CD8-positive, alpha-beta memory T cell (primary cell): Measurements from ENCODE around the gene STXBP2. TPM values are rescaled to one million over a fixed set of nuclear protein-coding genes. Genes with fewer than 3 reads are reported as not detected.

Source experiments
- CTCF ChIA-PET: fragments of 350-600 bp; sonication (Branson Sonifier 250); formaldehyde crosslinking; loops from one replicate; lab custom pipeline; 2021; ENCODE audit warnings: antibody characterized with exemption; lab: Charles Lee
- POLR2A ChIA-PET: fragments of 350-600 bp; sonication (Branson Sonifier 250); formaldehyde crosslinking; loops from one replicate; lab custom pipeline; 2021; ENCODE audit warnings: antibody characterized with exemption; lab: Charles Lee
- DNase-seq, 5 donors: peaks; one replicate each; pipeline versions ENCODE4 v3.0.0 to v3.0.0-alpha.2; 2020 to 2022; ENCODE audit warnings: mixed read lengths in 1 of 5
- H3K27ac ChIP-seq: one replicate; pipeline ENCODE4 v1.7.0; 2013; ENCODE audit warnings: low read depth, mild to moderate bottlenecking, low read length, moderate library complexity
- H3K27me3 ChIP-seq: 2 replicates; pipeline ENCODE4 v1.7.0; 2013; ENCODE audit warnings: low read length, mild to moderate bottlenecking; ENCODE audit not compliant: insufficient read depth, poor library complexity, severe bottlenecking
- H3K36me3 ChIP-seq: 2 replicates; pipeline ENCODE4 v1.7.0; 2013; ENCODE audit warnings: mild to moderate bottlenecking, low read length, moderate library complexity; ENCODE audit not compliant: insufficient read depth
- H3K4me1 ChIP-seq: 2 replicates; pipeline ENCODE4 v1.7.0; 2013; ENCODE audit warnings: mild to moderate bottlenecking, low read length, moderate library complexity; ENCODE audit not compliant: insufficient read depth
- H3K4me3 ChIP-seq: 2 replicates; pipeline ENCODE4 v1.7.0; 2013; ENCODE audit warnings: mild to moderate bottlenecking, low read length
- H3K9me3 ChIP-seq: 2 replicates; pipeline ENCODE4 v1.7.0; 2013; ENCODE audit warnings: mild to moderate bottlenecking, low read length
- H3K27ac Mint-ChIP-seq, 8 donors: one replicate each; pipeline ENCODE4 v1.8.0; 2020 to 2021; ENCODE audit warnings: mixed read lengths in 8 of 8, mild to moderate bottlenecking in 6 of 8, inconsistent platforms in 3 of 8, moderate library complexity in 3 of 8
- H3K27me3 Mint-ChIP-seq, 2 donors: one replicate each; pipeline ENCODE4 v1.8.0; 2020 to 2021; ENCODE audit warnings: mixed read lengths in 2 of 2, mild to moderate bottlenecking in 1 of 2, moderate library complexity in 1 of 2
- H3K36me3 Mint-ChIP-seq, 3 donors: one replicate each; pipeline ENCODE4 v1.8.0; 2020 to 2021; ENCODE audit warnings: mixed read lengths in 3 of 3, inconsistent platforms in 1 of 3, mild to moderate bottlenecking in 1 of 3
- H3K4me1 Mint-ChIP-seq, 3 donors: one replicate each; pipeline ENCODE4 v1.8.0; 2020 to 2021; ENCODE audit warnings: mixed read lengths in 3 of 3, inconsistent platforms in 1 of 3, mild to moderate bottlenecking in 1 of 3
- H3K4me3 Mint-ChIP-seq, 7 donors: one replicate each; pipeline ENCODE4 v1.8.0; 2020 to 2021; ENCODE audit warnings: mixed read lengths in 7 of 7, mild to moderate bottlenecking in 6 of 7, moderate library complexity in 4 of 7, inconsistent platforms in 2 of 7
- H3K9me3 Mint-ChIP-seq, 5 donors: one replicate each; pipeline ENCODE4 v1.8.0; 2020 to 2022; ENCODE audit warnings: mixed read lengths in 5 of 5, mild to moderate bottlenecking in 3 of 5, moderate library complexity in 2 of 5, inconsistent platforms in 1 of 5
- polyA plus RNA-seq: library from polyadenylated mRNA; unstranded; fragments of 300-500 nt; fragmentation: Illumina TruSeq; gene quantifications from one replicate; pipeline ENCODE4 v1.2.3, GENCODE V29; 2021
- total RNA-seq, 2 experiments: library from RNA; stranded (reverse); gene quantifications; one replicate each; pipeline ENCODE4 v1.2.3, GENCODE V29; 2021

The STXBP2 gene
- total and polyA plus RNA-seq, 3 experiments from 2014 or later: 75.2 to 80.5 (median 80.1) TPM

DNA sequence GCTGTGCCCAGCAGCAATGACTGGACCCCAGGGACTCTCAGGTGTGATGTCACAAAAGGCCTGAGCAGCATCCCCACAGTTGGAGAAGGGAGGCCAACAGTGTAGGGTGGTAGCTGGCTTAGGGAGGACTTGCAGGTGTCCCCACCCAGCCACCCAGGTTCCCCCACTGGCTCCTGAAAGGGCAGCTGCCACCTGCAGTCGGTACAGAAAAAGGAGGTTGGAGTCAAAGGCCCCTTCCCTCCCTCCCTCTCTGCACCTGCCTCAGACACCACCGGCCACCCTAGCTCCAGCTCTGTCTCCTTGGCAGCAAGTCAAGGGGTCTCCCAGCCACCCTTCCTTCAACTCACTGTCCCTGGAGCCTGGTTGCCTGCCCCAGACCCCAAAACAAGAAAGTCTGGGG is 3.2 kb upstream of the STXBP2 start, which contains the start of gene PCP2:
Gene PCP2, minus strand, starts transcription at position 22 of the 400 bp plus-strand sequence. CDS start 262 bp downstream, outside the sequence.
- Histone ChIP-seq H3K27me3 (no peaks in the 10 kb centered on the region), H3K36me3 (no peaks in the 10 kb centered on the region), H3K9me3 (no peaks in the 10 kb centered on the region), H3K4me3 (no peak within 1 kb of the TSS), H3K27ac (no peak within 1 kb of the TSS), H3K4me1 (peaks cover 43% of the 10 kb centered on the region)
- POLR2A ChIA-PET: no interaction called here
- H3K27ac Mint-ChIP-seq: peak within 1 kb of the TSS in 4 of 8 donors; percentile 42 to 95 (median 81)
- DNase-seq: no peak
- peak within 1 kb of the TSS in 3 of 7 donors; percentile 3 to 55 (median 31) for H3K4me3 Mint-ChIP-seq
- H3K4me1 Mint-ChIP-seq: peaks cover 38 to 59% (median 43%) of the 10 kb centered on the region in 3 donors
- H3K27me3 Mint-ChIP-seq: no peaks in the 10 kb centered on the region
- CTCF ChIA-PET: interaction anchor here (1.0 kb wide), 1 partner anchor 288 kb away, joined by 4 read pairs; no protein-coding TSS in a partner anchor
- H3K9me3 Mint-ChIP-seq: no peaks in the 10 kb centered on the region
- H3K36me3 Mint-ChIP-seq: peaks cover 0 to 31% (median 5%) of the 10 kb centered on the region in 3 donors

DNA sequence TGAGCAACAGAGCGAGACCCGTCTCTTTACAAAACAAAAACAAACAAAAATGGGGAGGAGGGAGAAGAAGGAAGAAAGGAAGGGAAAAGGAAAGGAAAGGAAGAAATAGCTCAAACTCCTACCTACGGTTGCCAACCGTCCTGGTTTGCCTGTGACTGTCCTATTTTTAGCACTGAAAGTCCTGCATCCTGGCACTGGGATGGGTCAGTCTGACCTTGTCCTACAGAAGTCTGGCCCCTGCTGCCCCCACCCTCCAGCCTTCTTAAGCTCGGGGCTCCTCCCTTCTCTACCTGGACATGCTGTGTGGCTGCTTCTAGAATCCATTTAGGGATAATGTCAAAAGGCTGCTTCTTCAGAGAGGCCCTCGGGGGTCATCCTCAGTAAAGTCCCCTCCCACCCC is 1.2 kb upstream of the STXBP2 start:
- DNase-seq: no peak
- POLR2A ChIA-PET: interaction anchor here (0.6 kb wide), 1 partner anchor 35 kb away, joined by 3 read pairs; no protein-coding TSS in a partner anchor
- no peaks in the 10 kb centered on the region for H3K27me3 ChIP-seq
- Mint-ChIP-seq H3K9me3 (no peaks in the 10 kb centered on the region), H3K27me3 (no peaks in the 10 kb centered on the region), H3K36me3 (peaks cover 0 to 27% (median 7%) of the 10 kb centered on the region in 3 donors), H3K27ac (peak overlapping the region in 7 of 8 donors; percentile 62 to 95 (median 80)), H3K4me1 (peaks cover 30 to 58% (median 35%) of the 10 kb centered on the region in 3 donors), H3K4me3 (peak overlapping the region in 6 of 7 donors; percentile 60 to 89 (median 81))
- H3K4me1 ChIP-seq: peaks cover 32% of the 10 kb centered on the region
- H3K36me3 ChIP-seq: no peaks in the 10 kb centered on the region
- CTCF ChIA-PET: interaction anchor here (1.2 kb wide), 1 partner anchor 45 kb away, joined by 5 read pairs; the partner anchor contains the start of gene TRAPPC5
- no peak overlapping the region for H3K27ac ChIP-seq
- no peak overlapping the region for H3K4me3 ChIP-seq
- no peaks in the 10 kb centered on the region for H3K9me3 ChIP-seq

- no peaks in the 10 kb centered on the region for H3K36me3 ChIP-seq
- peaks cover 0 to 30% (median 7%) of the 10 kb centered on the region in 3 donors for H3K36me3 Mint-ChIP-seq
- H3K27ac ChIP-seq: peak overlapping the region; percentile 88
- H3K4me1 ChIP-seq: peaks cover 30% of the 10 kb centered on the region
- peak overlapping the region; percentile 88 to 96 (median 91) for H3K27ac Mint-ChIP-seq
- POLR2A ChIA-PET: no interaction called here
- no peak for DNase-seq
- no peaks in the 10 kb centered on the region for H3K27me3 ChIP-seq
- H3K27me3 Mint-ChIP-seq: no peaks in the 10 kb centered on the region
- H3K9me3 ChIP-seq: no peaks in the 10 kb centered on the region
- peak overlapping the region; percentile 42 for H3K4me3 ChIP-seq
- H3K9me3 Mint-ChIP-seq: no peaks in the 10 kb centered on the region
- peak overlapping the region; percentile 77 to 95 (median 85) for H3K4me3 Mint-ChIP-seq
- H3K4me1 Mint-ChIP-seq: peaks cover 27 to 53% (median 31%) of the 10 kb centered on the region in 3 donors
- CTCF ChIA-PET: interaction anchor here (1.2 kb wide), 1 partner anchor 44 kb away, joined by 5 read pairs; the partner anchor contains the start of gene TRAPPC5
Measured at GRCh38 chr19:7636317-7636690, 606 bp upstream of the STXBP2 start.

GRCh38 chr19:7637374-7638256 is 705 bp downstream of the STXBP2 start:
- H3K36me3 Mint-ChIP-seq: peaks cover 0 to 27% (median 7%) of the 10 kb centered on the region in 3 donors
- Histone ChIP-seq H3K9me3 (no peaks in the 10 kb centered on the region), H3K4me1 (peaks cover 30% of the 10 kb centered on the region), H3K4me3 (peak overlapping the region; percentile 79), H3K27ac (peak overlapping the region; percentile 88), H3K27me3 (no peaks in the 10 kb centered on the region), H3K36me3 (no peaks in the 10 kb centered on the region)
- H3K27ac Mint-ChIP-seq: peak overlapping the region; percentile 88 to 96 (median 90)
- H3K4me1 Mint-ChIP-seq: peaks cover 27 to 48% (median 31%) of the 10 kb centered on the region in 3 donors
- ChIA-PET CTCF (interaction anchor here (0.6 to 1.6 kb wide), 5 partner anchors 15 to 232 kb away, joined by 3 to 7 read pairs (median 3); partner anchors contain the start of gene TRAPPC5), POLR2A (interaction anchor here (0.7 to 1.7 kb wide), 3 partner anchors 8 to 1529 kb away, joined by 4 to 5 read pairs (median 4); partner anchors contain the start of genes PET100, TRAPPC5 and XAB2)
- H3K27me3 Mint-ChIP-seq: no peaks in the 10 kb centered on the region
- peak overlapping the region; percentile 77 to 95 (median 85) for H3K4me3 Mint-ChIP-seq
- peak in 1 of 5 donors; percentile 21 for DNase-seq
- H3K9me3 Mint-ChIP-seq: no peaks in the 10 kb centered on the region

DNA sequence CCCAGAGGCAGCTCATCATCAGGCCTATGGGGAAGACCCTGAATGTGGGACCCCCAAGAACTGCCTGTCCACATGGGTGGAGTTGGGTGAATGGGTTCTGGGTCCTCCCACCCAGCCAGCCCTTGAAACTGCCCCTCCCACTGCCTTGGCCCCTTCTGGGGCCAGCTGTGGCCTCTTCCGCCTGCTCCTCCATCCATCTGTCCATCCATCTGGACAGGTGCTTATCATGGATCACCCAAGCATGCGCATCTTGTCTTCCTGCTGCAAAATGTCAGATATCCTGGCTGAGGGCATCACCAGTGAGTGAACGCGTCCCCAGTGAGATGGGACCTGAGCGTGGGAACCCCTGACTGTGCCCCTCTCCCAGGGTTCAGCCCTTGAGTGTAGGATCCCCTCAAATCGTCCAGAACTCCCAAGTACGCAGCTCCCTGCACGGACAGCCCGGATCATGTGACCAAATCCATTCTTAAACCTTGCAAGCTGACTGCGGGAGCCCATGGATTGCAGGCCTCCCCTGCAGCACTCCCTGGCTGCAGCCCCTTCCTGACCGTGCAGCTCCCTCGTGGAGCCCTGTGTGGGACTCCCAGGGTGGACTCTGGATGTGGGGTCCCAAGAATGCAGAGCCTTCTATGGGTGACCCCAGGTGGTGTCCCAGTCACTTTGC is 2.0 kb downstream of the STXBP2 start:
- no peaks in the 10 kb centered on the region for H3K27me3 Mint-ChIP-seq
- no peaks in the 10 kb centered on the region for H3K27me3 ChIP-seq
- no peaks in the 10 kb centered on the region for H3K36me3 ChIP-seq
- no peaks in the 10 kb centered on the region for H3K9me3 Mint-ChIP-seq
- no peak overlapping the region for H3K4me3 ChIP-seq
- peak overlapping the region; percentile 12 to 72 (median 59) for H3K4me3 Mint-ChIP-seq
- peak overlapping the region in 7 of 8 donors; percentile 10 to 95 (median 64) for H3K27ac Mint-ChIP-seq
- no peak for DNase-seq
- H3K9me3 ChIP-seq: no peaks in the 10 kb centered on the region
- H3K4me1 Mint-ChIP-seq: peaks cover 27 to 48% (median 31%) of the 10 kb centered on the region in 3 donors
- ChIA-PET POLR2A (interaction anchor here (0.6 to 1.7 kb wide), 2 partner anchors 9 kb away, joined by 3 to 4 read pairs; partner anchors contain the start of genes PET100 and XAB2), CTCF (interaction anchor here (1.2 kb wide), 1 partner anchor 160 kb away, joined by 3 read pairs; no protein-coding TSS in a partner anchor)
- H3K27ac ChIP-seq: no peak overlapping the region
- H3K4me1 ChIP-seq: peaks cover 30% of the 10 kb centered on the region
- peaks cover 0 to 28% (median 7%) of the 10 kb centered on the region in 3 donors for H3K36me3 Mint-ChIP-seq

DNA sequence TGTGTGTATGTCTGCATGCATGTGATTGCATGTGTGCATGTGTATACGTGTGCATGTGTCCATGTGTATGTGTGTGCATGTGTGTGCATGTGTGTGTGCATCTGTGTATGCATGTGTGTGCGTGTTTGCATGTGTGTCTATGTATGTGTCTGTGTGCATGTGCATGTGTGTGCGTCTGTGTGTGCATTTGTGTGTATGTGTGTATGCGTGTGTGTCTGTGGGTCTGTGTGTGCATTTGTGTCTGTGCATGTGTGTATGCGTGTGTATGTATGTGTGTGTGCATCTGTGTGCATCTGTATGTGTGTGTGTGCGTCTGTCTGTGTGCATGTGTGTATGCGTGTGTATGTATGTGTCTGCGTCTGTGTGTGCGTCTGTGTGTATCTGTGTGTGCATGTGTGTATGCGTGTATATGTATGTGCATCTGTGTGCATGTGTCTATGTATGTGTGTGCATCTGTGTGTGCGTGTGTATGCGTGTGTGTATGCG is 3.0 kb downstream of the STXBP2 start:
- H3K36me3 ChIP-seq: no peaks in the 10 kb centered on the region
- H3K27ac ChIP-seq: no peak overlapping the region
- no peaks in the 10 kb centered on the region for H3K27me3 Mint-ChIP-seq
- POLR2A ChIA-PET: no interaction called here
- H3K4me1 Mint-ChIP-seq: peaks cover 27 to 48% (median 28%) of the 10 kb centered on the region in 3 donors
- H3K4me3 ChIP-seq: no peak overlapping the region
- no peaks in the 10 kb centered on the region for H3K9me3 ChIP-seq
- peaks cover 0 to 34% (median 7%) of the 10 kb centered on the region in 3 donors for H3K36me3 Mint-ChIP-seq
- H3K27me3 ChIP-seq: no peaks in the 10 kb centered on the region
- CTCF ChIA-PET: no interaction called here
- H3K4me3 Mint-ChIP-seq: peak overlapping the region in 5 of 7 donors; percentile 13 to 89 (median 50)
- H3K27ac Mint-ChIP-seq: peak overlapping the region in 5 of 8 donors; percentile 2 to 95 (median 52)
- H3K9me3 Mint-ChIP-seq: no peaks in the 10 kb centered on the region
- H3K4me1 ChIP-seq: peaks cover 30% of the 10 kb centered on the region
- DNase-seq: no peak

DNA sequence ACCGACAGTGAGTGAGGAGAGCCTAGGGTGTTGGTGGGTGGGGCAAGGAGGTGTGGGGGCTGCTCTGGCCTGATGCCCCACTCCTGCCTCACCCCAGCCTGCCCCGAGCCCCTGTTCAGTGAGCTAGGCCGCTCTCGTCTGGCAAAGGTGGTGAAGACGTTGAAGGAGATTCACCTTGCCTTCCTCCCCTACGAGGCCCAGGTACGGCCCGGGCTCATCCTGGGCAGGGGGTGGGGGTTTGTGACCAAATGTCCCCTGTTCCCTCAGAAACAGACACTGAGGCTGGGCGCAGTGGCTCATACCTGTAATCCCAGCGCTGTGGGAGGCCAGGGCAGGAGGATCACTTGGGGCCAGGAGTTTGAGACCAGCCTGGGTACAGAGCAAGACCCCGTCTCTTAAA is 3.9 kb downstream of the STXBP2 start:
- no peaks in the 10 kb centered on the region for H3K27me3 Mint-ChIP-seq
- peak overlapping the region in 1 of 7 donors; percentile 48 for H3K4me3 Mint-ChIP-seq
- ChIA-PET CTCF (interaction anchor here (1.2 kb wide), 1 partner anchor 40 kb away, joined by 3 read pairs; the partner anchor contains the start of gene TRAPPC5), POLR2A (no interaction called here)
- H3K9me3 Mint-ChIP-seq: no peaks in the 10 kb centered on the region
- H3K36me3 ChIP-seq: no peaks in the 10 kb centered on the region
- peaks cover 25% of the 10 kb centered on the region for H3K4me1 ChIP-seq
- no peak overlapping the region for H3K27ac Mint-ChIP-seq
- no peak overlapping the region for H3K27ac ChIP-seq
- peaks cover 0 to 42% (median 8%) of the 10 kb centered on the region in 3 donors for H3K36me3 Mint-ChIP-seq
- peaks cover 25 to 41% (median 29%) of the 10 kb centered on the region in 3 donors for H3K4me1 Mint-ChIP-seq
- no peak for DNase-seq
- H3K4me3 ChIP-seq: no peak overlapping the region
- H3K27me3 ChIP-seq: no peaks in the 10 kb centered on the region
- H3K9me3 ChIP-seq: no peaks in the 10 kb centered on the region
